SK-N-SH (cell line): Measurements from ENCODE around the gene PPP1R9B. TPM values are rescaled to one million over a fixed set of nuclear protein-coding genes. Genes with fewer than 3 reads are reported as not detected.

Experiments used
- CTCF ChIA-PET: fragments of 300-600, 350-600 bp; formaldehyde crosslinking; extraction: SDS; loops from one replicate; lab custom pipeline; 2021; lab: Yijun Ruan, JAX
- POLR2A ChIA-PET: fragments of 350-600 bp; sonication (Branson Sonifier 250); formaldehyde crosslinking; extraction: SDS; loops from one replicate; lab custom pipeline; 2020; ENCODE audit warnings: antibody characterized with exemption, inconsistent platforms; lab: Yijun Ruan, JAX
- DNase-seq: peaks from one replicate; pipeline ENCODE4 v3.0.0; 2012
- H2AFZ ChIP-seq: fragments of 200-600 bp; sonication (generic); 2 replicates; pipeline ENCODE4 v1.8.1; 2016; ENCODE audit warnings: antibody characterized with exemption, mild to moderate bottlenecking, low read depth
- H3F3A ChIP-seq: fragments of 200-600 bp; sonication (generic); replicated peaks from 2 replicates; pipeline ENCODE3; 2016; ENCODE audit warnings: antibody characterized with exemption, mild to moderate bottlenecking; ENCODE audit not compliant: insufficient read depth
- H3K27ac ChIP-seq, 2 experiments: fragments of 200-500 bp in 1 of 2; fragments of 200-600 bp in 1 of 2; sonication (Bioruptor generic) in 1 of 2; sonication (generic), shearing (Covaris generic) in 1 of 2; 2 replicates each; pipeline versions ENCODE4 v1.5.1 to v1.6.1; 2014 to 2016; ENCODE audit warnings: low read depth in 2 of 2, inconsistent platforms in 1 of 2, low read length in 1 of 2, mild to moderate bottlenecking in 1 of 2, mixed read lengths in 1 of 2
- H3K27me3 ChIP-seq: fragments of 200-600 bp; sonication (generic), shearing (Covaris generic); 2 replicates; pipeline ENCODE4 v1.6.1; 2016; ENCODE audit warnings: mixed run types; ENCODE audit not compliant: insufficient read depth
- H3K36me3 ChIP-seq, 2 experiments: fragments of 200-500 bp in 1 of 2; fragments of 200-600 bp in 1 of 2; sonication (Bioruptor generic) in 1 of 2; sonication (generic) in 1 of 2; replicated peaks in 1 of 2; 2 replicates each; pipeline versions ENCODE3 to v1.5.1; 2014 to 2016; ENCODE audit warnings: low read length in 1 of 2, mild to moderate bottlenecking in 1 of 2; ENCODE audit not compliant: insufficient read depth in 2 of 2, control insufficient read depth in 1 of 2
- H3K4me1 ChIP-seq, 2 experiments: fragments of 200-500 bp in 1 of 2; fragments of 200-600 bp in 1 of 2; sonication (Bioruptor generic) in 1 of 2; sonication (generic), shearing (Covaris generic) in 1 of 2; 2 replicates each; pipeline versions ENCODE4 v1.5.1 to v1.6.1; 2014 to 2016; ENCODE audit warnings: low read depth in 1 of 2, low read length in 1 of 2, mixed run types in 1 of 2; ENCODE audit not compliant: insufficient read depth in 2 of 2, control insufficient read depth in 1 of 2
- H3K4me2 ChIP-seq: fragments of 200-600 bp; sonication (generic), shearing (Covaris generic); 2 replicates; pipeline ENCODE4 v1.6.1; 2017; ENCODE audit warnings: mixed run types
- H3K4me3 ChIP-seq, 2 experiments: fragments of 200-500 bp in 1 of 2; fragments of 200-600 bp in 1 of 2; sonication (Bioruptor generic) in 1 of 2; sonication (generic), shearing (Covaris generic) in 1 of 2; 2 replicates each; pipeline versions ENCODE4 v1.5.1 to v1.8.1; 2014 to 2016; ENCODE audit warnings: low read depth in 2 of 2, inconsistent platforms in 1 of 2, low read length in 1 of 2, mild to moderate bottlenecking in 1 of 2, mixed read lengths in 1 of 2, moderate library complexity in 1 of 2
- H3K79me2 ChIP-seq: fragments of 200-600 bp; sonication (generic); 2 replicates; pipeline ENCODE4 v1.8.1; 2017; ENCODE audit warnings: mild to moderate bottlenecking; ENCODE audit not compliant: insufficient read depth
- H3K9ac ChIP-seq: fragments of 200-600 bp; sonication (generic); 2 replicates; pipeline ENCODE4 v1.6.1; 2017; ENCODE audit warnings: mixed run types
- H3K9me2 ChIP-seq: fragments of 200-600 bp; sonication (generic); 2 replicates; pipeline ENCODE4 v1.6.1; 2017; ENCODE audit warnings: mixed run types
- H3K9me3 ChIP-seq: fragments of 200-600 bp; sonication (generic); 2 replicates; pipeline ENCODE4 v1.6.1; 2017; ENCODE audit warnings: mixed run types, mild to moderate bottlenecking, moderate library complexity
- H4K20me1 ChIP-seq: fragments of 200-600 bp; sonication (generic); 2 replicates; pipeline ENCODE4 v1.6.1; 2017; ENCODE audit warnings: mild to moderate bottlenecking, mixed run types; ENCODE audit not compliant: insufficient read depth
- FOSL2 ChIP-seq: IDR thresholded peaks from 2 replicates; pipeline ENCODE4 v1.4.0; 2012; ENCODE audit warnings: low read depth, mild to moderate bottlenecking, moderate library complexity, borderline replicate concordance
- JUND ChIP-seq: IDR thresholded peaks from 2 replicates; pipeline ENCODE4 v1.4.0; 2012
- NRF1 ChIP-seq: IDR thresholded peaks from 2 replicates; pipeline ENCODE4 v1.6.1; 2012; ENCODE audit warnings: low read depth, mild to moderate bottlenecking, low read length
- RFX5 ChIP-seq: IDR thresholded peaks from 2 replicates; pipeline ENCODE4 v1.6.1; 2012; ENCODE audit warnings: mild to moderate bottlenecking, improper control_type of control experiment, low read length
- RXRA ChIP-seq: IDR thresholded peaks from 2 replicates; pipeline ENCODE4 v1.4.0; 2012; ENCODE audit warnings: low read depth, mild to moderate bottlenecking, borderline replicate concordance
- SIN3A ChIP-seq: IDR thresholded peaks from 2 replicates; pipeline ENCODE4 v1.6.1; 2012; ENCODE audit warnings: low read depth, mild to moderate bottlenecking, low read length, moderate library complexity, borderline replicate concordance
- SMC3 ChIP-seq: IDR thresholded peaks from 2 replicates; pipeline ENCODE4 v1.6.1; 2012; ENCODE audit warnings: low read depth, low read length, improper control_type of control experiment
- TAF1 ChIP-seq: IDR thresholded peaks from 2 replicates; pipeline ENCODE4 v1.6.1; 2012; ENCODE audit warnings: low read depth, mild to moderate bottlenecking, low read length, moderate library complexity, borderline replicate concordance
- TEAD4 ChIP-seq: IDR thresholded peaks from 2 replicates; pipeline ENCODE4 v1.4.0; 2012; ENCODE audit warnings: mild to moderate bottlenecking, borderline replicate concordance; ENCODE audit not compliant: insufficient read depth
- USF1 ChIP-seq: IDR thresholded peaks from 2 replicates; pipeline ENCODE4 v1.4.0; 2012; ENCODE audit warnings: low read depth, borderline replicate concordance
- WGBS: methylation state at CpG from one replicate; pipeline ENCODE4 v1.1.6; 2017; ENCODE audit warnings: low lambda C conversion rate; 5-methylcytosine and 5-hydroxymethylcytosine counted together
- polyA plus RNA-seq, 3 experiments: library from polyadenylated mRNA; depleted of rRNA; stranded (reverse); fragments of >200 nt; gene quantifications; 2 replicates each; pipeline ENCODE4 v1.2.3, GENCODE V29; 2012

Gene PPP1R9B, protein sequence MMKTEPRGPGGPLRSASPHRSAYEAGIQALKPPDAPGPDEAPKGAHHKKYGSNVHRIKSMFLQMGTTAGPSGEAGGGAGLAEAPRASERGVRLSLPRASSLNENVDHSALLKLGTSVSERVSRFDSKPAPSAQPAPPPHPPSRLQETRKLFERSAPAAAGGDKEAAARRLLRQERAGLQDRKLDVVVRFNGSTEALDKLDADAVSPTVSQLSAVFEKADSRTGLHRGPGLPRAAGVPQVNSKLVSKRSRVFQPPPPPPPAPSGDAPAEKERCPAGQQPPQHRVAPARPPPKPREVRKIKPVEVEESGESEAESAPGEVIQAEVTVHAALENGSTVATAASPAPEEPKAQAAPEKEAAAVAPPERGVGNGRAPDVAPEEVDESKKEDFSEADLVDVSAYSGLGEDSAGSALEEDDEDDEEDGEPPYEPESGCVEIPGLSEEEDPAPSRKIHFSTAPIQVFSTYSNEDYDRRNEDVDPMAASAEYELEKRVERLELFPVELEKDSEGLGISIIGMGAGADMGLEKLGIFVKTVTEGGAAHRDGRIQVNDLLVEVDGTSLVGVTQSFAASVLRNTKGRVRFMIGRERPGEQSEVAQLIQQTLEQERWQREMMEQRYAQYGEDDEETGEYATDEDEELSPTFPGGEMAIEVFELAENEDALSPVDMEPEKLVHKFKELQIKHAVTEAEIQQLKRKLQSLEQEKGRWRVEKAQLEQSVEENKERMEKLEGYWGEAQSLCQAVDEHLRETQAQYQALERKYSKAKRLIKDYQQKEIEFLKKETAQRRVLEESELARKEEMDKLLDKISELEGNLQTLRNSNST
- 26.9 and 35.2 TPM in 2 replicates for polyA plus RNA-seq (2012; rRNA removed)
- 19.8 and 24.9 TPM in 2 replicates for polyA plus RNA-seq (2012; cell fraction: cytosol; rRNA removed)
- polyA plus RNA-seq (2012; cell fraction: nucleus; rRNA removed) = 65.0 and 65.1 TPM in 2 replicates

DNA sequence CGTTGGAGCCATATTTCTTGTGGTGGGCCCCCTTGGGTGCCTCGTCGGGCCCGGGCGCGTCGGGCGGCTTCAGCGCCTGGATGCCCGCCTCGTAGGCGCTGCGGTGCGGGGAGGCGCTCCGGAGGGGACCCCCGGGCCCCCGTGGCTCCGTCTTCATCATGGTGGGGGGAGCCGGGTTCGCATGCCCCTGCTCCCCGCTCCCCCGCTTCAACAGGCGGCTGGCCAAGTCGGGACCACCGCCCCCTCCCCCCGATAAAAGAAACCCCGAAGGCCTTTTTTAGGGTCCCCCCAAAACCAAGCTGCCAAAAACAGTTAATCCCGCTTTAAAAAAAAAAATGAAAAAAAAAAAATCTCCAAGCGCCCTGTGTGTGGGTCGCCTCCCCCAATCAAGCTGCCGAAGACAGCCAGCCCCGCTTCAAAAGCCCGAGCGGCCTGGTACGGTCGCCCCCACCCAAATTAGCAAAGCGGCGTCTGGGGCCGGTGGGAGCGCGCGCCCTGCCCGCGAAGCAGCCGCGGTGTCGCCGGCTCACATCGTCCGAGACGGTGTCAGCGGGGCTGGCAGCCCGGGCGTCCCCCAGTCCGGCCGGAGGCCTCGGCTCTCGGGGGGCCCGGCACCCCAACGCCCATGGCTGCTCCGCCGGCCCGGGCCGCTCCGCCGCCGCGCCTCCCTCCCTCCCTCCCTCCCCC, at the start of gene PPP1R9B:
Gene PPP1R9B (minus strand): TSS at position 324 of the 687 bp plus-strand sequence. CDS start 164 bp downstream, at position 160.
- no peak for TF ChIP-seq TEAD4
- TF ChIP-seq FOSL2 = no peak
- TF ChIP-seq TAF1 = no peak
- TF ChIP-seq USF1 = no peak
- TF ChIP-seq RFX5 = no peak
- TF ChIP-seq JUND = no peak
- no peak for TF ChIP-seq SIN3A
- TF ChIP-seq SMC3 = no peak
- TF ChIP-seq NRF1 = no peak
- no peak for TF ChIP-seq RXRA
- Histone ChIP-seq H3K36me3 (peaks cover 4 to 11% of the 10 kb centered on the region in 2 experiments), H2AFZ (peak within 1 kb of the TSS; percentile 37; the same call in 1 of the 2 replicates), H3K4me2 (peak within 1 kb of the TSS; percentile 97), H3K27ac (peak within 1 kb of the TSS; percentile 74 to 98), H3F3A (peaks cover 26% of the 10 kb centered on the region), H3K9me2 (no peaks in the 10 kb centered on the region), H3K4me3 (peak within 1 kb of the TSS; percentile 66 to 81), H4K20me1 (peaks cover 38% of the 10 kb centered on the region), H3K9me3 (no peaks in the 10 kb centered on the region), H3K79me2 (peaks cover 53% of the 10 kb centered on the region), H3K4me1 (peaks cover 38 to 65% of the 10 kb centered on the region in 2 experiments; a peak in 3 of 4 replicates), H3K27me3 (no peaks in the 10 kb centered on the region), H3K9ac (peak within 1 kb of the TSS; percentile 92)
- ChIA-PET POLR2A (interaction anchor here (0.8 to 2.5 kb wide), 7 partner anchors 9 to 56 kb away, joined by 3 to 30 read pairs (median 4); partner anchors contain the start of gene PDK2), CTCF (interaction anchor here (0.9 to 12.8 kb wide), 19 partner anchors 11 to 148 kb away, joined by 3 to 169 read pairs (median 5); partner anchors contain the start of genes COL1A1 and SAMD14)
- peak; percentile 62 for DNase-seq
- 2% methylated on average over 37 of the region's 69 CpGs for WGBS
